Muscle layer of duodenum (tissue), 2 donors: ENCODE data around the gene EDC3.

Source experiments
- H3K27ac ChIP-seq: one replicate; pipeline ENCODE4 v1.7.0; 2013; ENCODE audit warnings: mild to moderate bottlenecking, low read length
- H3K27me3 ChIP-seq: one replicate; pipeline ENCODE4 v1.7.0; 2013; ENCODE audit warnings: low read depth, mild to moderate bottlenecking, control low read depth, low read length
- H3K36me3 ChIP-seq, 2 donors: one replicate each; pipeline ENCODE4 v1.7.0; 2013; ENCODE audit warnings: low read length in 2 of 2, control low read depth in 1 of 2, mild to moderate bottlenecking in 1 of 2; ENCODE audit not compliant: insufficient read depth in 2 of 2, control insufficient read depth in 1 of 2
- H3K4me1 ChIP-seq, 2 donors: one replicate each; pipeline ENCODE4 v1.7.0; 2013; ENCODE audit warnings: low read length in 2 of 2, mild to moderate bottlenecking in 2 of 2, control low read depth in 1 of 2, moderate library complexity in 1 of 2; ENCODE audit not compliant: insufficient read depth in 2 of 2, control insufficient read depth in 1 of 2
- H3K4me3 ChIP-seq, 2 donors: one replicate each; pipeline ENCODE4 v1.7.0; 2013; ENCODE audit warnings: low read length in 2 of 2, low read depth in 1 of 2, mild to moderate bottlenecking in 1 of 2
- H3K9me3 ChIP-seq, 2 donors: one replicate each; pipeline ENCODE4 v1.7.0; 2013; ENCODE audit warnings: low read length in 2 of 2, control low read depth in 1 of 2, mild to moderate bottlenecking in 1 of 2; ENCODE audit not compliant: control insufficient read depth in 1 of 2
- donor health status: healthy.

EDC3 gene

DNA sequence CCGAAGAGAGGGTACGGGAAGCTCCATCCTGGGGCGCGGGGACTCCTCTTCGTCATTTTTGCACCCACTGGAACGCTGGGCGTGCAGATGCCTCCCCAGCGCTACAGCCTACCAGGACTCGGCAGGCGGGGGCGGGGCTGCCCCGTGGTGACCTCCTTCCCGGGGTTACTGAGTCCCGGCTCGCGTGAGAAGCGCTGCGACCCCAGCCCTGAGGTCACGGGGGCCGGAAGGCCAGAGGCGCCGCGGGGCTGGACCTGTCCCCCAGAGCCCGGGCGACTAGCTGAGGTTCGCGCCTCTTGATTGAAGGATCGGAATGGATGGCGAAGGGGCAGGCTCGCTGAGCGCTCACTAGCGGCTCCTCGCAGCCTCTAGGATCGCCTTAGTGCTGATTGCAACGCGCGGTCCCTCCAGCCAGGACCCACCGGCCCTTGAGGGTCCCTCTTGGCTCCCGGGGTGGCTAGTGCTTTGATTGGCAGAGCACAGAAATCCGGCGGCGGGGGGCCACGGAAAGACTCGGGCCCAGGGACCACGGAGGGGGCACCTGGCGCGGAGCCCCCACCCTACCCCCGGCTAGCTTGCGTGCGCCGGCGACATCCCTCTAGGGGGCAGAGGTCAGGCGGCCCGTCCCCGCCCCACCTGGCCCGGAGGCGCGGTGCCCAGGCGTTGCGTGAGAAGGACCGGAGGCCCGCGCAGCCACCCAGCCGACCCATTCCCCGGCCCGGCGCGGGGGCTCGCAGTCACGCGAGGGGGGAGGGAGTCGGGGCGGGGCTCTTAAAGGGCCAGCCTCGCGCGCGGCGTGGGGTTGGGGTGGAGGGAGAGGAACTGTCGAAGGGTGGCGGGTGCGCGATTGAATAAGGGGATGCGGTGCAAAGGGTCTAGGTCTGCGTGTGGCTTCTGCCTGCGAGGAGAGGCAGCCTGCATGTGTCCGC lies 30.3 kb upstream of the EDC3 start:
- peaks cover 10% of the 10 kb centered on the region for H3K27me3 ChIP-seq
- no peaks in the 10 kb centered on the region for H3K36me3 ChIP-seq
- peaks cover 5 to 19% of the 10 kb centered on the region in 2 donors for H3K4me1 ChIP-seq
- H3K4me3 ChIP-seq, result peak overlapping the region; percentile 53 to 79
- no peak overlapping the region for H3K27ac ChIP-seq
- H3K9me3 ChIP-seq, result no peaks in the 10 kb centered on the region

DNA sequence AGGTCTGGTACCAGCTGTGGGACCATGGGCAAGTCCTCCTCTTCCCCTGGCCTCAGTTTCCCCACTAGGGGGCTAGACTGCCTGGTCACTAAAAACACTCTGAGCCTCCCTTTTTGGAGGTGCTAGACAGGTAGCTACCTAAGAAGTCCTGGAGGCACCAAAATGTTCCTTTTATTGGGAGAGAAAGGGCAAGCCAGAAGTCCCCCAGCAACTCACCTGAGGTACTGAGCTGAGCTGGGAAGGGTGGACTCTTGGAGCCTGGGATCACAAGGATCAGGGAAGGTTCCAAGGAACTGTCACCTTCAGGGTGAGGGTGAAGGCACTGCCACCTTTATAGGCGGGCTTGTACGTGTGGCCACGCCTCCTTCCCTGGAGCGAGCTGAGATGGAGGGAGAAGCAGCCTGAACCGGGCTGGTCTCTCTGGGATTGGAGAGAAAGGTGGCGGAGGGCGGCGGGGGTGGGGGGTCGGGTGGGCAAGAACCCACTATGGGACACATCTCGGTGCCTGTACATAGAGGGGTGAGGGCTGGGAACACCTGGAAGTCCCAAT lies 29.5 kb upstream of the EDC3 start, which contains the start of gene CYP1A1:
TSS of gene CYP1A1 (minus strand) at position 304 of the 550 bp plus-strand sequence. CDS start 2,431 bp downstream, outside the sequence.
- H3K4me1 ChIP-seq, result peaks cover 5 to 19% of the 10 kb centered on the region in 2 donors
- H3K27me3 ChIP-seq, result peaks cover 10% of the 10 kb centered on the region
- peak within 1 kb of the TSS; percentile 53 to 79 for H3K4me3 ChIP-seq
- H3K36me3 ChIP-seq, result no peaks in the 10 kb centered on the region
- no peaks in the 10 kb centered on the region for H3K9me3 ChIP-seq
- H3K27ac ChIP-seq, result no peak within 1 kb of the TSS

DNA sequence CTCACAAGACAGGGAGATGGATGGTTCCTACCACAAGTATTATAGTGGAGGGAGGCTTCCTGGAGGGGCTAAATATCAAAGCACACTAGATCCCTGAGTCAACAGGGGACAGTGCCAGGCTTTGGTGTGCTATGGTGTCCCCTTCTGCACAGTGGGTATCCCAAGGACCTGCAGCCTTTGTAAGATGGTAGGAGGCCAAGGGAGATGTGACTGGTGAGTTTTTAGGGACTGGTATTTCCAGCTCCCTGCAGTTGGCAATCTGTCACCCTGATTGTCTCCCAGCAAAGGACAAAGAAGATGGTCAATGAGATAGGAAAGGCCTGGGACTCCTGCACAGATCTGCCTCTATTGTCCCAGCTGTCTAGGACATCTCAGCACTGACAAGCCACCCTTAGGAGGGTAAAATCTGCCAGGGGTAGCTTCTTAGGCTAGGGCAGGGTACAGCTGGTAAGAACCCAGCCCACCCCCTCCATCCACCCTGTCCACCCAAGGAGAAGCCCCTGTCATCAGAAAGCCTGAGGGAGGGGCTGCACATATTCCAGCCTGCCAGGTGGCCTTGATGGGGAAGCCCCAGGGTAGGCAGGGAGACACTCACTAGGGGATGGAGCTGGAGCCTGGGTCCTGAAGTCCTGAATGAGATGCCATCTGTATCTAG lies 28.9 kb upstream of the EDC3 start:
- Histone ChIP-seq H3K36me3 (no peaks in the 10 kb centered on the region), H3K4me1 (peaks cover 5 to 19% of the 10 kb centered on the region in 2 donors), H3K27me3 (peaks cover 10% of the 10 kb centered on the region), H3K4me3 (no peak overlapping the region), H3K9me3 (no peaks in the 10 kb centered on the region), H3K27ac (no peak overlapping the region)

DNA sequence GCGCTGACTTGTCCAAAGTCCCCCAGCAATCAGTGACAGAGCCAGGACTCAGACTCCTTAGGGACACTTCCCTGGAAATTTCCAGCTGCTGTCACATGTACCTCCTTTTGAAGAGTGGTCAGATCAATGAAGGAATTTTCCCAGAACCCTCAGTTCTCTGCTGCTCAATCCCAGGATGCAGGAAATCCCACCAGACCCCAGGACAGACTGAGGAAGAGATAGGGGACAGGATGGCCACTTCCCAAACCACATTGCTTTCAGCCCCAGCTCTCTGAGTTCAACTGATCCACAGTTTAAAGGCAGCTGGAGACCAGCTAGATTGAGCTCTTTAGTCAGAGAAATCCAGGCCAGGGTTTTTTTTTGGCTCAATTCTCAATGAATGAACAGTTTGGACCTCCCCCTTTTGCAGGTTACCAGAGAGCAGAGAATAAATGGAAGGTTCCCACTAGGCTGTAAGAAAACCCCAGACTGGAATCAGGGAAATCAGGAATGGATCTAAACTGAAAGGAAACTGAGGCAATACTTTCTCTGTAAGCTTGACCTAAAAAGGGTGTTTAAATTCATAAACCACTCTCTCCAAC lies 28.0 kb upstream of the EDC3 start:
- H3K27me3 ChIP-seq, result peaks cover 10% of the 10 kb centered on the region
- H3K4me3 ChIP-seq, result no peak overlapping the region
- no peak overlapping the region for H3K27ac ChIP-seq
- H3K4me1 ChIP-seq, result peaks cover 5 to 19% of the 10 kb centered on the region in 2 donors
- H3K36me3 ChIP-seq, result no peaks in the 10 kb centered on the region
- no peaks in the 10 kb centered on the region for H3K9me3 ChIP-seq

DNA sequence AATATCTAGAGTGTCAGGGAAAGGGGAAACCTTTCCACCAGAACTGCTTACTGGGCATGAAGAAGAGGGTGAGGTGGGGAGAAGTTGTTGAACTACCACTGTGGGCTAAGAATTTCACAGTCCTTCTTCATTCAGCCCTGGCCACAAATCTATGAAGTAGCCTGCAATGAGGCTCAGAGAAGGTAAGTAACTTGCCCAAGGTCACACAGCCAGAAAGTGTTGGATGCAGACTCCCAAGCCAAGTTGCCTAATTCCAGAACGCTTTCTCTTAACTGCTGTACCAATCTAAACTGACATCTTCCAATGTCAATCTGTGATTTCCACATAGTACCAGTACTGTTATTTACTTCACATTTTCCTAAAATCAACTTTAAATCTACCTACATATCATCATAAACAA lies 27.4 kb upstream of the EDC3 start:
- Histone ChIP-seq H3K27ac (no peak overlapping the region), H3K4me1 (peaks cover 5 to 19% of the 10 kb centered on the region in 2 donors)

DNA sequence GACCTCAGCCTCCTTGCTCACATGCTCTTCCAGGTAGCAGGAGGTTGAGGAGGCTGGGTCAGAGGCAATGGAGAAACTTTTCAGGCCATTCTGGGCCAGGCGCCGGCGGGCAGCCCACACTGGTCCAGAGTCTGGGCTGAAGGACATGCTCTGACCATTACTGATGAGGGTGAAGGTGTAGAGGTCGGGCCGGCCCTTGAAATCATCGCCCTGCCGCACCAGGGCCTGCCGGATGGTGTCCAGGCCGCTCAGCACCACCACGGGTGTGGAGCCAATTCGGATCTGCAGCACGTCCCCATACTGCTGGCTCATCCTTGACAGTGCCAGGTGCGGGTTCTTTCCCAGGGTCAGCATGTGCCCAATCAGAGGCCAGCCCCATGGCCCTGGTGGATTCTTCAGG lies 26.8 kb upstream of the EDC3 start:
- H3K36me3 ChIP-seq, result no peaks in the 10 kb centered on the region
- no peak overlapping the region for H3K27ac ChIP-seq
- H3K27me3 ChIP-seq, result peaks cover 8% of the 10 kb centered on the region
- no peak overlapping the region for H3K4me3 ChIP-seq
- peaks cover 5 to 16% of the 10 kb centered on the region in 2 donors for H3K4me1 ChIP-seq
- no peaks in the 10 kb centered on the region for H3K9me3 ChIP-seq

More for the DNA sequence above, 27.4 kb upstream of the EDC3 start:
- H3K27me3 ChIP-seq, result peaks cover 10% of the 10 kb centered on the region
- no peak overlapping the region for H3K4me3 ChIP-seq
- no peaks in the 10 kb centered on the region for H3K9me3 ChIP-seq
- H3K36me3 ChIP-seq, result no peaks in the 10 kb centered on the region

DNA sequence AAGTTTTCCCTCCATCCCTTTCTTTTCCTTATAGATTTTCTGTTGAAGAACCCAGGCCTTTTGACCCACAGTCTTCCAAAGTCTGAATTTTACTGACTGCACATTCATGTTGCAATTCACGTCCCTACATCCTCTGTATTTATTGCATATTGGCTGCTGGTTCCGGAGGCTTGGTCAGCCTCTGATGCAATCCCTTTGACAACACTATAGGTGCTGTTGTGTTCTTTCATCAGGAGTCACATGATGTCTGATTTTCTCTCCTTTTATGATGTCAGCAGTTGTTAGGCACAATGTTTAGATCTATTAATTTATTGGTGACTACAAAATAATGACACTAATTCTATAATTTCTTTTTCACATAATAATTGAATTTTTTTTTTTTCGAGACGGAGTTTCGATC lies 20.8 kb upstream of the EDC3 start:
- H3K36me3 ChIP-seq, result no peaks in the 10 kb centered on the region

DNA sequence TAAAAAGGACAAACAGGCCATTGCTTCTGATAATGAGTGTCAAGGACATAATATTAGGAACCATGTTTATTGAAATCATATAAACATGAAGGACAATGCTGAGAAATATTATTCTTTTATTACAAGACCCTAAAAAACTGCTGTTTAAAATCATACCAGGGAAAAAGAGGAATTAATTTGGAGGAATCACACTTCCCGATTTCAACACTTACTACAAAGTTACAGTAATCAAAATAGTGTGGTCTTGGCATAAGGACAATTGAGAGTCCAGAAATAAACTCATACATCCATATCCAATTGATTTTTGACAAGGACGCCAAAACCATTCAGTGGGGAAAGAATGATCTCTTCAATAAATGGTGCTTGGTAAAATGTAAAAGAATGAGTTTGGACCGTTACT lies 16.5 kb upstream of the EDC3 start:
- Histone ChIP-seq H3K4me3 (no peak overlapping the region), H3K36me3 (no peaks in the 10 kb centered on the region), H3K27ac (no peak overlapping the region), H3K4me1 (no peaks in the 10 kb centered on the region), H3K27me3 (no peaks in the 10 kb centered on the region), H3K9me3 (no peaks in the 10 kb centered on the region)

More for the DNA sequence above, 20.8 kb upstream of the EDC3 start:
- H3K27me3 ChIP-seq, result no peaks in the 10 kb centered on the region
- no peak overlapping the region for H3K4me3 ChIP-seq
- H3K9me3 ChIP-seq, result no peaks in the 10 kb centered on the region
- H3K4me1 ChIP-seq, result no peaks in the 10 kb centered on the region
- no peak overlapping the region for H3K27ac ChIP-seq

DNA sequence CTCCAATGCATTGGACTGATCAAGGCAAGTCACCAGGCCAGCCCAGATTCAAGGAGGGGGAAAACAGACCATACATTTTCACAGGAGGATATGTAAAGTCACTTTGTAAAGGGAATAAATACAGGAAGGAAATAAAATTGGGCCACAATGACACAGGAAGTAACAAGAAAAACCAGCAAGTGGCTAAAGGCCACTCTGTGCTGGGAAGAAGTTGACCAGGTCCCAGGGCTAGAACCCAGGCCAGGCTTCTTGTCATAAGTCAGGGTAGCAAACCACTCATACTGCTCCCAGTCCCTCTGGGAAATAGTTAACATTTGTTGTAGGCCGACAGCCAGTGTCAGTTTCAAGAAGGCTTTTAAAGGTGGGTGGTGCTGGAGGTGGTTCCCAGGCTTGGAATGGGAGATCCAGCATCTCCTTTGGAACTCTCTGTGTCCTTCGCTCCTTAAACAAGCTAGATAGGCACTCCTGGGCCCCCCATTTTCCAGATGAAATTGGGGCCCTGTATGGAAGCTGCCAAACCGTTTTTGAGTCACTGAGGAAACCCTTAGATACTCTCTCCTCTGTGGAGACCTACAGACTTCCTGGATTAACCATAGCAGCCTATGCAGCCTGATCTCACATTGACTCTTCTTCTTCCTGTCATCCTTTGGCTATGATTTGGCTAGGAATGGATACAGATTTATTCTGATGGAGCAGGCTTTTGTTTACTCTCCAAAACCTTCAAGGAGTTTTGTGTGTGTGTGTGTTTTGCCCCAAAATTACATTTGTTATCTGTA lies 14.7 kb upstream of the EDC3 start:
- Histone ChIP-seq H3K4me3 (no peak overlapping the region), H3K27me3 (no peaks in the 10 kb centered on the region), H3K27ac (no peak overlapping the region), H3K4me1 (no peaks in the 10 kb centered on the region), H3K9me3 (no peaks in the 10 kb centered on the region), H3K36me3 (no peaks in the 10 kb centered on the region)

DNA sequence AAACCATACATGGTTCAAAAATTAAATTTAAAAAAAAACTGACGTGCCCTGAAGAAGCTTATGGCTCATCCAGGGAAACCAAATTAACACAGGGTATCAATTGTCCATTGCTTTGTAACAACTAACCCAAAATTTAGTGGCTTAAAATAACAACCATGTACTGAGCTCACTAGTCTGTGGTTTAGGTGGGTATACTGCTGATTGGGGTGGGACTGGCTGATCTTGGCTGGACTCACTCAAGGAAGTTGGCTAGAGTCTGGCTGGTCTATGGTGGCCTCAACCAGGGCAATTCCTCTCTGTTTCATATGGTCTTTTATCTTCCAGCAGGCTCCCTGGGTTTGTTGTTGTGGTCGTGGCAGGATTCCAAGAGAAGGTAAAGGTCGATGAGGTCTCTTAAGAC lies 14.1 kb upstream of the EDC3 start:
- H3K9me3 ChIP-seq, result no peaks in the 10 kb centered on the region
- no peak overlapping the region for H3K27ac ChIP-seq
- H3K36me3 ChIP-seq, result no peaks in the 10 kb centered on the region
- no peak overlapping the region for H3K4me3 ChIP-seq
- no peaks in the 10 kb centered on the region for H3K4me1 ChIP-seq
- H3K27me3 ChIP-seq, result no peaks in the 10 kb centered on the region
